Stimulated activated CD4-positive, alpha-beta T cell treated with anti-CD3 and anti-CD28 coated beads, Interleukin-2, amount 100 ng/mL, for 48 hours (primary cell): ENCODE data around the gene ADGRB3.

Experiments used
- DNase-seq, 2 donors: peaks; one replicate each; pipeline ENCODE4 v3.0.0-alpha.2; 2020

The ADGRB3 gene

DNA sequence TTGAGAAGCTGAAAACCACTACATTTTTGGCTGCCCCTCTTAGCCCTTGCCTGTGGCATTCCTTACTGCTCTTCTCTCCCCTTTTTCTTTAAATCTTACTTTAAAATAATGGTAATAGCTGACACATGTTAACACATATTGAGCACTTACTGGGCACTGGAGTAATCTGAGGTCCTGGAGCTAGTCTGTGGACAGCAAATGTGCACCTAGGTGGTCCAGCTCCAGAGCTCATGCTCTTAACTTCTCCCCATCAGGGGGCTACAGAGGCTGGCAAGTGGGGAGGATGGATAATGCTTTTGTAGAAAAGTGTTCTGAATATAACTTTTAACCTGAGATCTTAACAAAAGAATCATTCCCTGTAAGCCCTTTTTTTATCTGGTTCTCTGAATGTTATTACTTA, 74.8 kb downstream of the ADGRB3 start:
- no peak for DNase-seq

DNA sequence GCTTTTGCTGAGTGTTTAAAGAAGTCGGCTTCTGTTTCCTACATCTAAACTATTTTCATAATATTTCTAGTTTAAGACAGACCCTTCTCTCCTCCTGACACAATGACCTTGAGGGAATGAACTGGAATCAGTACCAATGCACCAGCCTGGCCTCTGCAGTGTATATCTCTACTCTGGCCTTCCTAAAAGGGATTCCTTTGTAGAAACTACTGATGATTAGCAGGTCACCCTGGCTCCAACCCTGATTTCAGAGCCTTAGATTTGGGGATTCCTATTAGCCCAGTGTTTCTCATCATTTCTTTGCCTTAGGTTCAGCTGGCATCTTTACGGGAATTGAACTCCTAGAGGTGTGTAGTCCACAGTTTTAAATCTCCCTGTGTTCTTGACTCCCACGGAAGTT, 75.4 kb downstream of the ADGRB3 start:
- no peak for DNase-seq

DNA sequence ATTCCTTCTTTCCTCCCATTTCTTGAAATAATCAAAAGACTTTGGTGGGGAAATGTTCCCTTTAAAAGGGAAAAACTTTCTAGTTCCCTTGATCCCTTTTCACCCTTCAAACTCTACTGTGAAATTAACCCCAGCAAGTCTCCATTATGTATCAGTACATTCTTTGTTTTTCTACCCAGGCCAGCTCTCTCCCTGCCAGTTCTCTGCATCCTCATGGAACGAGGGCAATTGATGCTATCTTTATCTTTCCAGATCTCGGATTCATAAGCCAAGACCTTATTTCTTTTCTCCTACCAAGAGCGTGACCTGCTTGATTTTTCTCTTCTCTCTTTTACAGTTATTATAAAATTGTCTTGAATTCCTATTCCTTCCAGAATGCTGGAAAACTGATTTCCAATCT, 75.8 kb downstream of the ADGRB3 start:
- no peak for DNase-seq

DNA sequence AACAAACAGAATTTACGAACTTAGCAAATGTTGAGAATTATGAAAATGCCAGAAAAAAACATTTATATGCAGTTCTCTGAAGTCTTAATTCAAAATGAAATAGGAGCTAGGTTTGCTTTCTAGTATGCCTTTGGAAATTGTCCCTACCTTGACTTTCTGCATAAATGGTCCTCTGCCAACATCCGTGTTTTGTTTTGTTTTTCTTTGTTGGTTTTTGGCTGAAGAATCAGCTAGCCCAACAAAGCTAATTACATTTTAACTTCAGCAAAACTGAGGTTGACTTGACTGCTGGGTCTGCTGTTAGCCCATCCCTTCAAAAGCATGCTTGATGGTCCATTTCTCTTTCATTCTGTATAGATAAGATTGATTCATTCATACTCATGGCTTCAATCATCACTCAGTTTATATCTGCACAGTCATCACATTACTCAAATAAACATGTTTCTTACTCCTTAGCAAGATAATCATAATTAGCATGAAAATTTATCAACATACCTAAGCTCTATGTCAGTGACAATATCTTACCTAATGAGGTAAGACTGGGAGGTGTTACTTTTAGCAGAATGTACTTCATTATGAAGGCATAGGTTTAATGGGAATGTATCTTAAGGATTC, 76.4 kb downstream of the ADGRB3 start:
- no peak for DNase-seq

DNA sequence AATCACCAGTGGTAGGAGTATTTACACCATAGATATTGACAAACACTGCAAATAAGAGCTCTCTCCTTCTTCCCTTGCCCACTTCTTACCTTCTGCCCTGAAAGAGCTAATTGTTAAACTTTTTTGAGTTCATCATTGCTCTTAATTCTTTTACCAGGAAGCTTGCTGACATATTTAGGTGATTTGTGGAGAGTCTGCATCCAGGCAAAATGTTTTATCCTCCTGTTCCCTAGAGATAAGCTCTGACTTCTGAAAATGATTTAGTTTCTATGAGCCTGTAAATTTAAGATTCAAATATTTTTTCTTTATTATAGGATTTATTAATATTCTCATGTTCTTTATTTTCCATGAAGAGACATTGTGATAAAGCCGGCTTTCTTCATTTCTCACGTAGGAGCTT, 81.5 kb downstream of the ADGRB3 start:
- DNase-seq: no peak

DNA sequence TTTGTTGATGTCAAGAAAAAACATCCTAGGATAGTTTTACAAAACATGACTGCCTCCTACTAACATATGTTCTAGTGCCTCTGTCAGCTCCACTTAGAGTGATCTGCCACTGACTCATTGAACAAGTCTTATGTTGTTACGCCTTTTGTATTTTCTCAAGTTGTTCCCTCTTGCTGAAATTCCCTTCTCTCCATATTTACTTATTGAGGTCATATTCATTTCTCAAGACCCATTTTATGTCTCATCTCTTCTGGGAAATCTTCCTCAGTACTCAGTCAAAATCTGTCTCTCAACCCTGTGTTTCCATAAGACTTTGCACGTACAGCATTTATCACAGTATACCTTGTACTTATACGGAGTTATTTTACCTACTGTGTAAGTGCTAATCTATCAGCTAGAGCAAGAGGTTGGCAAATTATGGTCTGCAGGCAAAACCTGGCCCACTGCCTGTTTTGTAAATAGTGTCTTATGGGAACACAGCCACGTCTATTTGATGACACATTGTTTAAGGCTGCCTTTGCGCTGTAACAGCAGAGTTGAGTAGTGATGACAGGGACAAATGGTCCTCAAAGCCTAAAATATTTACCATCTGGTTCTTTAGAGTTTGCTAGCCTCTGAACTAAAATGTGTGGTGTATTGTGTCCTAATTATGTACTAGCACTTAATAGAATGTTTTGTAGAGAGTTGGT, 83.4 kb downstream of the ADGRB3 start:
- DNase-seq: no peak

DNA sequence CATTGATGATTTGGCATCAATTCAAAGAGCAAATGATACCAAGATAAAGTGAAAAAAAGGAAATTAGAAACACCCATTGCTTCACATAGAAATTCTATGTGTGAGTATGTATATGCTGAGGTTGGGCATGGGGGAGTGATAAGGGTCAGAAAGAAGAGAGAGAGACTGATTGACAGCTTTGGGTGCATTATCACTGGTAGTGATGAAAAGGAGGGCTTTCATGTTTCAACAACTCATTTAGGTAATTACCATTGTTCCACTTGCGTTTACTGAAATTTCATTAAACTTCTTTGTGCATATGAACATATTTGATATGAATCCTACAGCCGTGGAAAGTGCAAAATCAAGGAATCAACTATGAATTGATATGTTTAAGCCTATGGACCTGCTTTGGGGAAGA, 84.7 kb downstream of the ADGRB3 start:
- DNase-seq: no peak

DNA sequence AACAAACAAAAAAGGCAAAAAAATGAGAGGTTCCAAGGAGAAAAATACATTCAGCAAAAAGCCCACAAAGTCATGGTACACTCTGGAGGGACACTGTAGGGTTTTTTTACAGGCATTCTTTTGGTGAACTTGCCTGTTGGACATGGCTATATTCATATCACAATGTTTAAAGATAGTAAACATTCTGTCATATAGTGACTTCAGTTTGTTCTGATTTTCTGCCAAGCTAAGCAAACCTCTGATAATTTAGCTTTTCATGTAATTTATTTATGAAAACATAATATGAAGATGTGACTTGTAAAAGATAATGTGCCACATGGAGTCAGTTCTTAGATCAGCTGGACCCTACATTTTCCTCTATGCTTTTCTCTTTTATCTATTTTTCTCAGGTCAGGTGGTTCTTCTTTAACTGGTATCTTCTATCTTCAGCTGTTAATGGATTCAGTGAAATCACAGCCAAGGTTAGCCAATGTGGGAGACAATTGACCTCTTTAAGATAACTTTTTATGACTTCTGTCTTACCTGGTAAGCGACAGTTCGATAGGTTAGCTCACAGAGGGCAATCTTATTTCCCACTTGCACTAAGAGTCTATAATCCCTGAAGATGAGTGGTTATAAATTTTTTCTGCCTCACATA, 87.9 kb downstream of the ADGRB3 start:
- DNase-seq: no peak

DNA sequence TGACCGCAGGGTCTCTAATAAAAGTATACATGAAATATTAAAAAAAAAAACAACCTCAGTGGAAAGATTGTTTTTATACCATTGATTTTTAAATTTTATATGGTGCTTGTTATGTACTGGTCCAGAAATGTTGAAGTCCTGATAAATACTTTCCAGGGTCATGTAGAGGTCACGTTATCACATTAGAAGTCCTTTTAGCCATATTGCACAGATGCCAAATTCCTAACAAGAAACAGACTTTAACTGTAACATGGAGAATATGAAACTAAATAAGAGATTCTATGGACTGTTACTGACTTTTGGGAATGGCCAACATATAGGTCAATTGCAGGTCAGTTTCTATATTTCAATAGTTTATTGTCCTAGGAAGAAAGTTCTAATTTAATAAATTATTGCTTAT, 89.0 kb downstream of the ADGRB3 start:
- no peak for DNase-seq

DNA sequence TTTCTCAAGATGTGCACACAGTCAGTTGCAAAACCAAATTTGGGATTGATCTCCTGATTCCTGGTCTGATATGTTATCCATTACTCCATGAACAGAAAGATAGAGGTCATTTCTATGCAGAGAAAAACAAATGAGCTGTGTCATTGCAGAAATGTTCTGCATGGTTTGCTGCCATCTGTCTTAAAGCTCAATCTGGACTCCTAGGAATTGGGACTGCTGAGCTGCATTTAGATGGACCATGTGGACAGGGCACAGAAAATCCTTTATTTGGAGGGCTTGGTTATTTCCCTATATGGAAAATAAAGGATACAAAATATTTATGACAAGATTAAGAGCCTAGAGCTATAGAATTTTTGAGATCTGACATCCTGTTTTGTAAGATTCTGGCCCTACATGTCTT, 91.3 kb downstream of the ADGRB3 start:
- DNase-seq: no peak

DNA sequence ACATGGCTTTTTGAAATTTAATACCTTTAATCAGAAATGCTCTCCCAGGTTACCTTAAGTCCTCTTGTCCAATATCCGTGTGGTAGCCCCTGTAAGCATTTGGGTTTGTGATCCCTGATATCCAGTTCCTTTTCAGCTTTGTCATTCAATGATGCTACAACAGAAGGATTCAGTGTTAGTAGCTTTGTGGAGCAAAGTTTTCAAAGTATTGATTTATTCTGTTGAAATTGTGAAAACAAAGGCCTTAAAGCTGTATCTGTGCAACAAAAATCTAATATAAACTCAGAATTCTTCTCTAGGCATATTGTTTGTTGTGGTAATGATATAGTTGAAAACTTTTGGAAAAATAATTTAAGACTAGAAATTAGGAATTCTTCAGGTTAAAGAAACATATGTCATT, 91.9 kb downstream of the ADGRB3 start:
- DNase-seq: no peak

DNA sequence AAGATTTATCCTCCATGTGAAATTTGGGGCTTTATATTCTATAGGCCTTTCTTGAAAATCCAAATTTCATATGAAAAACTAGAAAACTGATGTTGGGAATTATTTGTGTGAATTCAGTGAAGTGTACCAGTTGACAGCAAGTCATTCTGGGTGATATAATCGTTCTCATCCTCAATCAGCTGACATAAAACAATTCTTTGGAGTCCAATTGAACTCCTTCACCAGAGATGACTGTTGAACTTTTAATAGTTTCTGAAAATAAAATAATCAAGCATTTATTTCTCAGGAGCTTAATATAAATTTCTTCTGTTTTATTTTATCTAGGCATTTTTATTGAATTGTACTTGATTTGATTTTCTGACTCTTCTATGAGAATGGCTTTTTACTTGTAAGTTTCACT, 92.6 kb downstream of the ADGRB3 start:
- no peak for DNase-seq

DNA sequence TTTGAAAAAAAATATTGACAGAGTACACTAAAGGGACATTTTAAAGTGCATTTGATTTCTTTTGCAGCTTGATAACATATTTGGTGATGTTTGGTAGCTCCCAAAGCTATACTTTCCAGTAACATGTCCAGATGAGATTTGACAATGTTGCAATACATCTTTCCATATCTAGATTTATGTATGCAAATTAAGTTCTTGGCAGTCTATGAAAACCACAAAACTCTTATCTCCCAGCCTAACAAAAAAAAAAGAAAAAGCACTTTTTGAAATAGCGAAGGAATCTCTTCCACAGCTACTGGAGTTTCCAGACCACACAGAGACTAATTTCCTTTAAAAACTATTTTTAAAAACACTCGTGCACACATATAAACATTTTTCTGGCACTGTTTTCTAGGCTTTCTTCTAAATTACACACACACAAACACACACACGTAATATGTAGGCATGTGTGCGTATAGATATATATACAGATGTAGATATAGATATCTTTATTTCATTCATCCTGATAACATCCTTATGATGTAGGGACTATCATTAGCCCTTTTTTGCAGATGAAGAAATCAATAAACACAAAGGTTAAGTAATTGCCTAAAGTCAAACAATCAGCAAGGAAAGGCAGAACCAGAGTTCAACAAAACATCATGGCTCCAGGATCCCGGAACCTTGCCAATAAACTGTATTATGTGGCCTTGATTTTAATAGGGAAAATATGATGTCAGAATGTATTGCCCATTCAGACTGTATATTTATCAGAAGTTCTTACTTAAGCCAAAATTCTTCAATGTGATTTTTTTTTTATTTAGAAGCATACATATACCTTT, 93.3 kb downstream of the ADGRB3 start:
- DNase-seq: no peak

DNA sequence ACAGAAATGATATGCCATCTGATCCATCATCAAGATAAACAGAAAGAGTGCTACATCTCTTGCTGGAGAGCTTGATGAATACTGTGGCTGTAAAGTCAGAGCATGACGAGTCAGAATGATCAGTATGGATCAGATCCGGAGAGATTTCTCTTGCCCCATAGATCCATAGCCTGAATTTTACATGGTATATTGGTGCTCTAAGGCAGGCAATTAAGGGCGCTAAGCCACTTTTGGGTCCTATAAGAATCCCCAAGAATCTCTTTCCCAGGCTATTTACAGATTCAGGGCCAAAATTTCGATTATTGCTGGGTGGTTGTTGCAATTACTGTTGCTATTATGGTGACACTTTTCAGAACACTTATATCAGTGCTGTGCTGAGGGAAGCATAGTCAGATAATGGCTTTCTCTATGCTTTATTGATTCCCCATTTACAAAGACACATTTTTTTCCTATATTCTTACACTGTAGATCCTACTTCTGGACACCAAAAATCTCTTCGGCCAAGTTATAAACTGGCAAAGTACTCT, 94.4 kb downstream of the ADGRB3 start:
- no peak for DNase-seq

DNA sequence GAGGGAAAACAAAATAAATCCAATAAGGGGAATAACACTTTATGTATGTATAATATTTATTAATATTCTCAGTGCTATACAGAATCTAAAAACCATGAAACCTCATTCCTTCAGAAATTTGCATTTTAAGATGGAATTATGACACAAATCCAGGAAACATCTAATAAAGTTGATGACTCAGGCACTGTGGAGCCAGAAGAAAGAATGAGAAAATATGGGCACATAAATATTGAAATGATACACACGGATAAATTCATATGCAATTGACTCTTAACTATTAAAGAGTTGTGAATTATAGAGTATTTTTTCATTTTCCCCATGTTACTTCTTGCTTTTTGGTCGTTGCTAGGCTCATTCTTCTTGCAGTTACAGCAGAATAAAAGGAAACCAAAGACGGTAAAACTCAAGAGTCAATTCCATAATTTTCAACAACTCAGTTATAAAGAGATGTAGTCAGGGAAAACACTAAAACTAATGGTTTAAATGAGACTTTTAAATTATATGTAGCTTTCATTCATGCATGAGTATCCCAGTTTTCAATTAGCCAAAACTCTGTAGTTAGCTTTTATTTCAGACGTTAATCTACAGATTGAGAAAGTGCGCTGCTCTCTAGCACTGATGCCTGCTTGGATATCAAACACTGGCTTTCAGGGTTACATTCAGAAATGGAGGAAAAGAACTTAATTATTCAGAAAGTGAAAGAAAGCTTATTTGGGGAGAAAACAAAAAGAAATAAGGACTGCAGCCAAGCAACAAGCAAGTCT, 95.4 kb downstream of the ADGRB3 start:
- no peak for DNase-seq

DNA sequence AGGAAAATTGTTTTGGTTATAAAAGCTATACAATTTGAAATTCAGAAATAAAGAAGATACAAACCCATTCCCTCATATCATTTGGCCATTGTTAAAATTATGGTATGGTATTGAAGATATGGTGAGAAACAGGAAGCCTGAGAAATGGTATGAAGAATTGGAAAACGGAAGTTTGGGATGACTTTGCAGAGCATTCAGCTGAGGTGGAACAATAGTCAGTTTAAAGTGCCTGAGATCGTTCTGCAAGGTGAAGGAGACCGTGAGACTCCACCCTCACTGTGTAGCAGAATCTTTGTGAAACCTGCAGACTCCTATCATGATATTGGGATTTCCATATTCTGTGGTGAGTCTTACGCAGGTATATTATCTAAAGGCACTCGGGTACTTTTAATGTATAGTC, 97.3 kb downstream of the ADGRB3 start:
- no peak for DNase-seq

DNA sequence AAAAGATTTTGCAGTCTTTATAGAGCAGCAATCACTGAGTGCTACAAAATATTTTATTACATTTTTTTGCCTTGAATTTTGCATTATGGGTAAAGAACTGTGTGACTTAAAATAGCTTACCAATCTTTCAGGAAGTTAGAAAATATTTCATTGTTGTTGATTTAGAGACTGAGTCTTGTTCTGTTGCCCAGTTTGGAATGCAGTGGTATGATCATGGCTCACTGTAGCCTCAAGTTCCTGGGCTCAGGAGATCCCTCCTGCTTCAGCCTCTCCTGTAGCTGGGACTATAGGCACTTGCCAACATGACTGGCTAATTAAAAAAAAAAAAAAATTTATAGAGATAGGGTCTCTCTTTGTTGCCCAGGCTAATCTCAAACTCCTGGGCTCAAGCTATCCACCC, 100.8 kb downstream of the ADGRB3 start:
- no peak for DNase-seq

DNA sequence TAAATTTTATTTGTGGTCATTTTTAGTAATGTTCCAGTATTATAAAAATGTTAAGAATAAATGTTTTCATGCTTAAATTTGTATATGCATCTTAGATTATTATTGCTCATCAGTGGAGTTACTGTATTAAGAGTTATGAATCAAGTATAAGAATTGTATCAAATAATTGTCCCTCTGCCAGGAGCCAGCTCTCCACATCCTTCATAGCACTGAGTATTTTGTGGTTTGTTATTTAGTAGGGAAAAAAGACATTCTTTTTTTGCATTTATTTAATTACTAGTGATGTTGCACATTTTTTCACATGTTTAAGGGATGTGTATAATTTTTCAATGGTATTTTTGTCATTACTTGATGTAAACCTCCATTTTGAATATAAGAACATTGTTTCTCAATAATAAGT, 102.0 kb downstream of the ADGRB3 start:
- DNase-seq: no peak

DNA sequence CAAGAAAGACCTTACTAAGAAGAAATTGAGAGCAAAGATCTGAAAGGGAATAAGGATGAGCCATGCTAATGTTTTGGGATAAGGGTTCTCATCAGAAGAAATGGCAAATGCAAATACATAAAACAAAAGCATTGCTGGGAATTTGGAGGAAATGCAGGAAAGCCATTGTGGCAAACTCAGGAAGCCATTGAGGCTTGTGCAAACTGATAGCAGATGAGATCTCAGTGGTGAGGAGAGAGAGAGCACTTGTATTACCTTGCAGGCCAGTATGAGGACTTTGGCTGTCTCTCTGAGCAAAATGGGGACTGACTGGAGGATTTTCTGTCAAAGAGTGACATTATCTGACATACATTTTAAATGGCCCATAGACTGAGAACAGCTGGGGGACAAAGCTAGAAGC, 103.0 kb downstream of the ADGRB3 start:
- no peak for DNase-seq

DNA sequence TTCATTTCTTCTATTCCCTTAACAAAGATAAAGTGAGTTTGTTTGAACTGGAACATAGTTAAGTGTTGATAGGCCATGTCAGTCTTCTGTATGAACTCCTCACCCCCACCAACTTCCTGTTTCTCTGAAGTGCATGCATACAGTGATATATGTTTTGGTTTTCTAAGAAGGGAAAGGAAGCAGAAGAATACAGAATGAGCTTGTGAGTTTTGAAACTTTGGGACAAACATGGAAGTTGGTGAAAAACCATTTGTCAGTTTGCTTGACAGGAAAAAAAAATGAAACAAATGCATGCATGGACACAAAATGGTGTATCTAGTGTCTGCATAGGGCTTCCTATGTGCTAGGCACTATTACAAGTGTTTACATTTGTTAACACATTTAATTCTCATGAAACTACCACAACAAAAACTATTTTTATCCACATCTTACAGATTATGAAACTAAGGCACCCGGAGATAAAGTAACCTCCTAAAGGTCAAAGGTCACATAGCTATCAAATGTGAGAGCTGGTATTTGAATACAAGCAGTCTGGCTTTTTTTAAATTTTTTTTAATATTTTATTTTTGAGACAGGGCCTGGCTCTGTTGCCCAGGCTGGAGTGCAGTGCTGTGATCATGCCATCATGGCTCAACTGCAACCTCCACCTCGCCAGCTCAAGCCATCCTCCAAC, 105.9 kb downstream of the ADGRB3 start:
- no peak for DNase-seq

DNA sequence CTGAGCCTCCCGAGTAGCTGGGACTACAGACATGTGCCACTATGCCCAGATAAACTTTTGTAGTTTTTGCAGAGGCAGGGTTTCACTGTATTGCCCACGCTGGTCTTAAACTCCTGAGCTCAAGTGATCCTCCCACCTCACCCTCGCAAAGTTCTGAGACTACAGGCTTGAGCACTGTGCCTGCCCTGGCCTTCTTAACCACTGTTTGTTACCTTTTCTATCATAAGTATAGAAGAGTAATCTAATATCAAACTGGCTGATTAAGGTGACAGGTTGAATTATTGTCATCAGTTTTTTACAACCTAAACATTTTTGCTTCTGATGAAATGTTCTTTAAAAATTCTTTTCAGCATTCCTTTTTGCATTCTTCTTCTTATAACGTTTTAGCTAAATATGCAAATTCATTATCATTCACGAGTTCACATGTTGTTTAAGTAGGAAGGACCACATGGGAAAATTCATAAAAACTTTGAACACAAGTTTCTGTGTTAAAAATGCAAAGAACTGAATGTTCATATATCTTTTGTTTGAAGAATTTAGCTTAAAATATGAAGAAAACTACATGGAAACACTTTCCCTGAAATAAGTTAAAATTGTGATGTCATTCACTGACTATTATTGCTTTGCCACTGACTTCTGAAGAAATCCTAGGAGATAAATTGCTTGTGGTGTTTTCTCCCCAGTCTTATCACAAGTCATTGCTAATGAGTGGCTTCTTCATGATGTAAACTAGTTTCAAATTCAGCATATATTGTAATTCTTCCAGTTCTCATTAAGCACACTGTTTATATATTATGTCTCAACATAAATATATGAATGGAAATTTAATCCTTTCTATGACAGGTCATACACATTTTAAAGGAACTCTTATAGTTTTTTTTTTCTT, 106.7 kb downstream of the ADGRB3 start:
- no peak for DNase-seq
